ENCODE data around the gene DAPK1.

The DAPK1 gene

DNA sequence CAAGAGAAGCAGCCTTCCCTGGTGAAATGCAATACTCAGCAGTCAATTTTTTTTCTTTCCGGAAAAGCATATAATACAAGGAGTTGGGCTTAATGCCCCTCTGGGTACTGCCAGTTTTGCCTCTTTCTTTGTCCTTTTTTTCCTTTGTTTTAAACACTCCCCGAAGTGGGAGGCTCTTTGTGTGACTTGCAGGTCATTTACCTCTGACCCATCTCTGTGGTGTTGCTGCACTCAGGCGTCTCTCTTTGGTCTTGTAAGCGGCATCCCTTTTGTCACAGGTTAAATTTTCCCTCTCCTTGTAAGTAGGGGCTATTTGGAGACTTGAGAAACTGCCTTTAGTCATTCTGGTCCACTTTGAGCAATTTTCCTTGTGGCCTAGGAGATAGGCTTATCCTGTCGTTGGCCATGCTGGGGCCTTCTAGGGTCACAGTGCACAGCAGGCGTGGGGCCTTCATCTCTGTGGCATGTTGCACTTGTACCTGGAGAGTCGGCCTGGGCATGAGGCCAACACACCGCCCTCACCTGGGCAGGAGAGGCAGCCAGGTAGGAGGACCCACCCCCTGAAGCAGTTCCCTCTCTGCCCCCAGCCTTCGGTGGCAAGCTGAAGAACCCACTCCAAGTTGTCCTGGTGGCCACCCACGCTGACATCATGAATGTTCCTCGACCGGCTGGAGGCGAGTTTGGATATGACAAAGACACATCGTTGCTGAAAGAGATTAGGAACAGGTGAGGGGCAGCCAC is 200.6 kb downstream of the DAPK1 start:
- DNase-seq = no peak

GRCh38 chr9:87699835-87700234 is 202.2 kb downstream of the DAPK1 start:
- no peak for DNase-seq

- DNase-seq = no peak
These were observed 203.8 kb downstream of the DAPK1 start for GRCh38 chr9:87701491-87701890.

GRCh38 chr9:87701931-87702421 is 204.3 kb downstream of the DAPK1 start:
- DNase-seq = no peak

DNA sequence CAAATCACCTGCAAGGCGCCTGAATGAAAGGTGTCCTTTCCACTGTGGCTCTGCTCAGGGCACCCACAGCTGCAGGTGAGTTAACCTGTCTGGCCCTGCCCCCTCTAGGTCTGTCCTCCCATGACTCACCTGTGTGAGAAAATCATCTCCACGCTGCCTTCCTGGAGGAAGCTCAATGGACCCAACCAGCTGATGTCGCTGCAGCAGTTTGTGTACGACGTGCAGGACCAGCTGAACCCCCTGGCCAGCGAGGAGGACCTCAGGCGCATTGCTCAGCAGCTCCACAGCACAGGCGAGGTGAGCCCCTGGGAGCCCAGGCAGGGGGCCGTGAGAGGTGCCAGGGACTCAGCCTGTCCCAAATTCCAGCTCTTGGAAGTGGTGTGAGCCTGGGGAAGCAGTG is 205.3 kb downstream of the DAPK1 start:
- no peak for DNase-seq

DNA sequence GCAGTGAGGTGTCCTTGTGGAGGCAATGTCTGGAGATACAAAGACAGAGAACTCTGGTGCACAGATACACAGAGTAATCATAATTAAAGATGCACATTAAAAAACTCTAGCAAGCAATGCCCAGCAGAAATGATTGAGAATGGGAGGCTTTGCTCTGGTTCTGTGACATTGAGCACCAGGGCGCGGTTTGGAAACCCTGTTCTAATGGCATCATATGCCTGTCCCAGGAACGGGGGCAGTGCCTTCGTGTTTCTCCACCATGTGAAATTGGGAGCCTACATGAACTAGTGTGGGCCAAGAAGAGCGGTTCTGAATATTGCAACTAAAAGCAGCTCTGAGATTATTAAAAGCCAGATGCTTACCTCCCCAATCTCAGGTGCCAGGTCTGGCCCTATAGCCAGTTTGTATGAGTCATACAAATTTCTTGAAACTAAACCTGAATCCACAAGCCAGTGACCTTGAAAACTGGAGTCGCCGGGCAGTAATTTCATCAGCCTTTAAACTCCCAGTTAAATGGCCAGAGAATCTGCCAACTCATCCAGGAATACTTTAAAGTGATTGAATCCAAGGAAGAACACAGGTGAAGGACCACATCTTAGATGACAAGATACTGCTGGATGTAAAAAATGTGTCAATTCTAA is 206.1 kb downstream of the DAPK1 start:
- DNase-seq = no peak

DNA sequence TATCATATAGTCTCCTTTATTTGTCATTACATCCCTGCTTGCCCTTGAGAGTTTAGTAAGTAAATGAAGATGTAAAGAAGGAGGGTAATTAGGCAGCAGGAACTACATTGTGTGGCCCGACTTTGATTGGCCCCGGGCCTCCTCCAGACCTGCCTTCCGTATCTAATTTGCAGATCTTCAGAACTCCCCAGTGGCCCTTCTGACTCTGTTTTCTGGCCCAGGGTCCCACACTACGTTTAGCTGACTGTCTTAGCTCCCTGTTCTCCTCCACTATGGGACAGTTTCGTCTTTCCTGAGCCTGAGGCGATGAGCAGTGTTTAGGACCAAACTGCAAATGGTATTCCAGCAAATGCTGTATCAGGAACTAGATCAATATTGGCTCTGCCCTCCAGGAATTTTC is 206.7 kb downstream of the DAPK1 start:
- no peak for DNase-seq

DNA sequence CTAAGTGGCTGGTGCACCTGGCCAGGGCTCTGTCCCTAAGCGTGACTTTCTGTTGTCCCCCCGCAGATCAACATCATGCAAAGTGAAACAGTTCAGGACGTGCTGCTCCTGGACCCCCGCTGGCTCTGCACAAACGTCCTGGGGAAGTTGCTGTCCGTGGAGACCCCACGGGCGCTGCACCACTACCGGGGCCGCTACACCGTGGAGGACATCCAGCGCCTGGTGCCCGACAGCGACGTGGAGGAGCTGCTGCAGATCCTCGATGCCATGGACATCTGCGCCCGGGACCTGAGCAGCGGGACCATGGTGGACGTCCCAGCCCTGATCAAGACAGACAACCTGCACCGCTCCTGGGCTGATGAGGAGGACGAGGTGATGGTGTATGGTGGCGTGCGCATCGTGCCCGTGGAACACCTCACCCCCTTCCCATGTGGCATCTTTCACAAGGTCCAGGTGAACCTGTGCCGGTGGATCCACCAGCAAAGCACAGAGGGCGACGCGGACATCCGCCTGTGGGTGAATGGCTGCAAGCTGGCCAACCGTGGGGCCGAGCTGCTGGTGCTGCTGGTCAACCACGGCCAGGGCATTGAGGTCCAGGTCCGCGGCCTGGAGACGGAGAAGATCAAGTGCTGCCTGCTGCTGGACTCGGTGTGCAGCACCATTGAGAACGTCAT is 208.5 kb downstream of the DAPK1 start:
- no peak for DNase-seq

DNA sequence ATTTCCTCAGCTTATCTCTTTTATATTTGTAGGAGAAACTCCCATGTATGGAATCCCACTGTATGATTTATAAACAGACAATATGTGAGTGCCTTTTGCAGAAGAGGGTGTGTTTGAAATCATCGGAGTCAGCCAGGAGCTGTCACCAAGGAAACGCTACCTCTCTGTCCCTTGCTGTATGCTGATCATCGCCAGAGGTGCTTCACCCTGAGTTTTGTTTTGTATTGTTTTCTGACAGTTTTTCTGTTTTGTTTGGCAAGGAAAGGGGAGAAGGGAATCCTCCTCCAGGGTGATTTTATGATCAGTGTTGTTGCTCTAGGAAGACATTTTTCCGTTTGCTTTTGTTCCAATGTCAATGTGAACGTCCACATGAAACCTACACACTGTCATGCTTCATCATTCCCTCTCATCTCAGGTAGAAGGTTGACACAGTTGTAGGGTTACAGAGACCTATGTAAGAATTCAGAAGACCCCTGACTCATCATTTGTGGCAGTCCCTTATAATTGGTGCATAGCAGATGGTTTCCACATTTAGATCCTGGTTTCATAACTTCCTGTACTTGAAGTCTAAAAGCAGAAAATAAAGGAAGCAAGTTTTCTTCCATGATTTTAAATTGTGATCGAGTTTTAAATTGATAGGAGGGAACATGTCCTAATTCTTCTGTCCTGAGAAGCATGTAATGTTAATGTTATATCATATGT is 210.3 kb downstream of the DAPK1 start:
- no peak for DNase-seq

- DNase-seq = no peak
These were observed 210.9 kb downstream of the DAPK1 start for GRCh38 chr9:87708546-87708945.

DNA sequence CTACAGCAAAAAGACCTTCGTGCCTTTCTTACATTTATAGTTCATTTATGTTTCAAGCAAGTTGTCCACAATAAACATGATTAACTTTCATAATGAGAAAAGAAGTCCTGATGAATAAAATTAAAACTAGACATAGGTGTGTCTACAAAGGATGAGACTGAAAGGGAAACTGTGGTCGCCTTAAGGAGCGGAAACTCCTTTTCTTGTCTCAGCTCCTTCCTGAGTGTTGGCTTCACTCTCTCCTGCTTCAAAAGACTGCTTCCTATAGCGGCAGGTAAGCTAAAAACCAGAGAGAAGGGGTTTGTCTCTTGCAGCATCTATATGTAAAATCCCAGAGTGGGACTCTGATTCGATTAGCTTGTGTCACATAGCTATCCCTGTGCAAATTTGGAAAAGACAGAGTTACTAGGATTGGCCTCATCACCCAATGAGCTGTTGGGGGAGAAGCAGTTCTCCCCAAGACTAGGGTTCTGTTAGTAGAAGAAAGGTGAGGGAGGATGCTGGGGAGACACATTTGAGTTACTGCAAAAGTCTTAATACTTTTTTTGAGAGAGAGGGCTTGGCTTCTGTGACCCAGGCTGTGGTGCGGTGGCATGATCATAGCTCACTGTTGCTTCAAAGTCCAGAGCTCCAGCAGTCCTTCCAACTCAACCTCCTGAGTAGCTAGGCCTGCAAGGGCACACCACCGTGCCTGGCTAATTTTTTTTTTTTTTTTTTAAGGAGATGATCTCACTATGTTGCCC is 211.5 kb downstream of the DAPK1 start:
- DNase-seq = no peak

DNA sequence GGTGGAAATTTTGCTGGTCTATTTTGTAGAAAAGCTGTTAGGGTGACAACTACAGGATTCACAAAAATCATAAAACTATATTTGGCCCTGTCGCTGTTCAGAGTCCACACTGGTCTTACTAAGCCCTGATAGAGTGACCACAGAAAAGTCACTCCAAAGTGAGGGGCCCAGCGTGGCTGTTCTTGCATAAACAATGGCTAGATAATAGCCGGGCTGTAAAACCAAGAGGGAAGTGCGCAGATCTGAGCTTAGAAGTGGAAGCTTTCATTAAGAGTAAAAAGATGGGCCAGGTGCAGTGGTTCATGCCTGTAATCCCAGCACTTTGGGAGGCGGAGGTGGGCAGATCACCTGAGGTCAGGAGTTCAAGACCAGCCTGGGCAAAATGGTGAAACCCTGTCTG is 212.8 kb downstream of the DAPK1 start:
- no peak for DNase-seq

GRCh38 chr9:87711857-87712800 is 214.5 kb downstream of the DAPK1 start:
- no peak for DNase-seq

- no peak for DNase-seq
These were observed 215.2 kb downstream of the DAPK1 start for GRCh38 chr9:87712801-87713277.

DNA sequence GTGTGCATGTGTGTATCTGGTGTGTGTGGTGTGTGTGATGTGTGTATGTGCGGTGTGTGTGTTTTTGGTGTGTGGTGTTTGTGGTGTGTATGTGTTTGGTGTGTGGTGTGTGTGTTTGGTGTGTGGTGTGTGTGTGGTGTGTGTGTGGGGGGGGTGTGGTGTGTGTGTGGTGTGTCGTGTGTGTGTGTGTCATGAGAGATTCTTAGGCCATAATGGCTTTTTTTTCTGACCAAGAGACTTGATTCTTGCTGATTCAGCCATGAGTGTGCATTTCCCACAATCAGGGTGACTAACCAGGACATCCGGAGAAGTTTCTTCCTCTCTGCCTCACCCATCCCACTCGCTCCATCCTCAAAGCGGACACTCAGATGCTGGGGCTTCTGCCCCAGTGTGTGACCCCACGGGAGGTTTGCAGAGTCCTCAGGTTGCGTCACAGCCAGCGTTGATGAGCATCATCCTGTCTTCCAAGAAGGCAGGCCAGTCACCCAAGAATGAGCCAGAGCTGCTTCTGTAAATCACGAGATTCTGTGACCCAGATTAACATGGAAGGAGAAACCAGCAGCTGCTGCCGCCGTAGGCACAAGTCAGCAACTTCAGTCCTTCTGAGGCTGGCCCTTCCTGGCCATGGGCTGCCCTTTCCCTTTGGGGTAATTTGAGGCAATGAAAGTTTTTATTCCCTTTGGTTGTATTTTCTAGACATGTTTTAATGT is 215.8 kb downstream of the DAPK1 start:
- DNase-seq = no peak

DNA sequence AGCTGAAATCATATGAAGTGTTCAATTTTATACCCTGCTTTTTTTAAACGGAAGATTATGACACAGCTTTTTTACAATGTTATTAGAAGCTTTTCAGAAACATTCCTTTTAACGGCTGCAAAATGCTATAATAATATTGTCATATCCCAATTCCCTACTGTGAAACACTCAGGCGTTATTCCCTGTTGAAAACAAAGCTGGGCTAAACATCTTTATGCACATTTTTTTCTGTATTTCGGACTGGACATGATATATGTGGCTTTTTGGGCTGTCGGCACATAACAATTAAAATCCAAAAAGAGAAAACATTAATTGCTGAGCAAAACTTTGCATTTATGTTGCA is 216.3 kb downstream of the DAPK1 start:
- no peak for DNase-seq

- no peak for DNase-seq
These were observed 217.2 kb downstream of the DAPK1 start for GRCh38 chr9:87714819-87715218.

DNA sequence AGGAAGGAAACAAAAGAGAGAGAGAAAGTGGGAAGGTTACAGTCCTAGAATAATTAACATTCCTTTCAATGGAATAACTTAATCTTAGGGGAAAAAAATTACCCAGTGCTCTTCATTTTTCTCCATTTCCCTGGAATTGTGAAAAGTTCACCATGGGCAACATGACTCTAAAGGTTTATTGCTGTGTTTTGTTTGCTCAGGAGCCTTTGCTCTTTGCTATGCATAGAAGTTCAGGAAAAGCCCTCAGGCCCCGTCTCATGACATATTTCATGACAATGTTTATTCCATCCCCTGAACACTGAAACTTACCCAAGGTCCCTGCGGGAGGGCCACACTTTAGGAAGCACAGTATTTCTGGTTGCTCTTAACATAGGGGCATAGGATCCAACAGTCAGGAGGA is 218.5 kb downstream of the DAPK1 start:
- no peak for DNase-seq

DNA sequence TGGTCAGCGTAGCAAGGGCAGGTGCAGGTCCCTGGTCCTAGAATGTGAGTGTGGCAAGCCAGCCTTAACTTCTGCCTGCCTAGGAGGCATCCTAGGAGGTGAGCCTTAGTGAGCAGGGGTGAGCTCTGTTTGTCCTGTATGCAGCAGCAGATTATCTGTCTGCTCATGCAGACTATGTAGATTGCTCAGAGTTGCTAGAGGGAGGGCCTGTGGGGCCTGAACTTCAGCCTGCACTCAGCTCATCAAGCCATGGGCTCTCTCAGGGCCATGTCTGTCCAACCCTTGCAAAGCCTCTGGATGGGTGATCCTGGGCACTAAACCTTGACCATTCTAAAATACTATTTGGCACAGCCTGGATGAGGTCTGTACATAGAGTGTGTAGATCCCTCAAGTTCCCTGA is 219.8 kb downstream of the DAPK1 start:
- no peak for DNase-seq

DNA sequence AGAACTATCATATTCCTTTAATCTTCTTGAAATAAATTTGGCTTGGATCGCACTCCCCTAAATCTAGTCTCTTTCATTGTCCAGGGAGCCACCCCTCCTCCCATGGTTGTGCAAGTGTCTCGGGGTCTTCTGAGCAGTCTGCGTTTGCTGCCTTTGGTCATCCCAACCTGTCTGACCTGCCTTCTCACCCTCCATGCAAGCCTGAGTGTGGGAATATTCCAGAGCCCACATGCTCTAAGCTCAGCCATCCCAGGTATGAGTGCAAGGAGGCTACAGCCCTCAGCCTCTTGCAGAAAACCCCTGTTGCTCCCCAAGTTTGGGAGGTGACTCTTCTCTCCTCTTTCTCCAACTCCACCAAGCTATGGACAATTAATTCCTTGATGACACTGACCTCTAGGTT is 220.6 kb downstream of the DAPK1 start:
- DNase-seq = no peak
